H4 (cell line): ENCODE data around the gene RALGAPA2. TPM values are rescaled to one million over a fixed set of nuclear protein-coding genes. Genes with fewer than 3 reads are reported as not detected.

Experiments
- DNase-seq: peaks from one replicate; pipeline ENCODE4 v3.0.0-alpha.2; 2015; ENCODE audit warnings: low spot score
- total RNA-seq: library from RNA; depleted of rRNA; stranded (reverse); fragments of >200 nt; shearing (Covaris generic); gene quantifications from 2 replicates; pipeline ENCODE4 v1.2.3, GENCODE V29; 2014

RALGAPA2 gene
- total RNA-seq, 1 experiment from 2014 or later = 4.5 TPM

DNA sequence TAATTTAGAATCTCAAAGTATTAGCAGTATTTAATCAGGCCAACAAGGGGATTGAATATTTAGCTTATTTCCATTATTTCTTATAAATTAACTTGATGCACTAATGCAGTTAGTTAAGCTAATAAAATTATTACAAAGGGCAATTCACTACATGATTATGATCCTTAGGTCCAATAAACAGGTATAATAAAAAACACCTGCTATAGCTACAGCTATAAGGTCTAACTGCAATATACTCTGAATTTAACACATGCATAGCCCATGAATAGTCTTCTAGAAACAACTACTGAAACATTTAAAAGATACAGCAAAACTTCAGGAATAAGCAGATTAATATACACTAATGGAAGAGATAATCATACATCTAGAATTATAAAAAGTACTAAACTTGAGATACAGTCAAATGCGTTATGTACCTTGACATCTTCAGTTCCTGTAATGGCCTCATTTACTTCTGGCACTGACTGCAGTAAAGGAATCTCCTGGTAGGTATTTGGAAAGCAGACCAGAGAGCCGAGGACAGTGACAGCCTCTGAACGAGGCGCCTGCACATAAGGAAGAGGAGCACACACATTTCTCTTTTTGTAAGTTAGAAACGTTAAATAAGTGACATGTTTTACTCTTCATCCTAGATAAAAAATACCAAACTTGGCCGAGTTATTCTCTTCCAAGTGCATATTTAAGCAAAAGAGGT is 176.1 kb downstream of the RALGAPA2 start:
- DNase-seq = no peak

DNA sequence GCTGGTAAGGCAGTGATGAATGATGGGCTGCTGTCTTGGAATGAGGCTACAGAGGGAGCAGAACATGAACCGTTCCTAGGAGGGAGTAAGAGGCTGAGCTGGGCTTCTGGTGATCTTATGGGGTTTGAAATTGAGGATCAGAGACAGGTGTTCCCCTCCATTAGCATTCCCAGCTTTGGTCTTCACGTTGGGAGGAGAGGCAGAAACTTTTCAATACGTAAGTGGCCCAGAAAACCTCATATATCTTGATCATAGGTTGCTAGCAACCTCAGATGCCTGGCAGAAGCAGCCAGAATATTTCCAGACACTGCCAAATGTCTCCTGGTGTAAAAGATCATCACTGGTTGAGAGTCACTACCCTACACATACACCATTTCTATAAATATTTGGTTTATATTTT is 177.4 kb downstream of the RALGAPA2 start:
- no peak for DNase-seq

- no peak for DNase-seq
Measured at GRCh38 chr20:20531283-20531682, 181.2 kb downstream of the RALGAPA2 start.

DNA sequence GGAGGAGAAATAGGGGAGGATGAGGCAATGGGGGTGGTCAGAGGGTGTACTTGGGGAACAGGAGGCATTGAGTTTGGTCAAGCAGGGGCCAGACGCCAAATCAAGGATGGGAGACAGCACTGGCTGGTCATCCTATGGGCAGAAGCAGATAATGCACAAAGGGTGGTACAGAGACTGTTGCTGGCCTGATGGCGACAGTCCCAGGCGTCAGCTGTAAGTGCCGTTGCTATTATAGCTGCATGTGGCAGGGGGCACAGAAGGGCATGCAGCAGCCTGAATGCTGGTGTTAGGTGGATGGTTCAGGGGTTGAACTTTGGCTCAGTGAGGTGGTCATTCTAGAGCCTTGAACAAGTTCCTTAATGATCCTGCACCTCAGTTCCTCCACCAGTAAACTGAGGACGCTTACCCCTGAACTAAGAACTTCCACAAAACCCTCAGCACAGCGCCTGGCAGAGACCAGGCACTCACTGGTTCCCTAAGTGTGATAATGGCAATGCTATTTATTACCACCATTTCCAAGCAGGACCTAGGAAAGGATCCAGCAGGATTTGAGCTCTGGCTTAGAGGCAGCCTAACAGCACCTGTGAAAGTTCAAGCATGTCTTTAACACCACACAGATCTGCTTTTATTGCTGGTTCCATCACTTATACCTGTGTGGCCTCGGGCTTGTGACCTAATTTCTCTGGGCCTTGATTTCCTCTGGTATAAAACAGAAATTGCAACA is 181.9 kb downstream of the RALGAPA2 start:
- DNase-seq = no peak

DNA sequence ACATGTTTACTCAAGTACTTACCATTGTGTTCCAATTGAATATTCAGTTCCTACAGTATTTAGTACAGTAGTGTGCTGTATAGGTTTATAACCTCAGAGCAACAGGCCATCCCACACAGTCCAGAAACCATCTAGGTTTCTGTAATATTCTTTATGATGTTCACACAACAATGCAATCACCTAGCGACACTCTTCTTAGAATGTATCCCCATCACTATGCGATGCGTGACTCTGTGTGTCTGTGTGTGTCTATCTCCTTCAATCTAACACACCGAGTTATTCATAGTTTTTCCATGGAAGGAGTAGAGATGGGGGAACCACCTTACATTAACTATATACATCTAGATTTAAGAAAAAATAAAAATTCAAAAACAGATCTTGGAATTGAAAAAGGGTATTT is 182.8 kb downstream of the RALGAPA2 start:
- DNase-seq = no peak

- no peak for DNase-seq
Measured at GRCh38 chr20:20528861-20529260, 183.6 kb downstream of the RALGAPA2 start.

GRCh38 chr20:20527661-20528060 is 184.8 kb downstream of the RALGAPA2 start:
- DNase-seq = no peak

GRCh38 chr20:20525756-20526155 is 186.7 kb downstream of the RALGAPA2 start:
- DNase-seq = no peak

GRCh38 chr20:20525214-20525613 is 187.2 kb downstream of the RALGAPA2 start:
- no peak for DNase-seq

- DNase-seq = no peak
Measured at GRCh38 chr20:20524756-20525155, 187.7 kb downstream of the RALGAPA2 start.

GRCh38 chr20:20521736-20522135 is 190.7 kb downstream of the RALGAPA2 start:
- DNase-seq = no peak

- no peak for DNase-seq
Measured at GRCh38 chr20:20520776-20521175, 191.7 kb downstream of the RALGAPA2 start.

DNA sequence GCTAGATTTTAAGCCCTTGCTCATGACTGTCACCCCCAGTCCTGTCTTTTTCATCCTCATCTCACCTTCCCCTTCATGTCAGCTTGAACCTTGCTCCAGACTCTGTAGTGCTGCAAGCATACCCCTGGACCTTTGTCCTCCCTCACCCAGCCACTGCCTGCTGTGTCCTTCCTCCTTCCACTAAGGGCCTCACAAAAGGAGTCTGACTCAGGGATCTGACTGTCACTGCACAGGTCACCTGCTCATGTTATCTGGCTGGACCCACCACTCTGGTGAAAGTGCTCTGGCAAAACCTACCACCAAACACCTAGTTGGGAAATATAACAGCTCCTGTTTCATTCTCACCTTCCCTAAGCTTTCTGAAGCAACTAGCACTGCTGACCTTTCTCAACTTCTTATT is 193.2 kb downstream of the RALGAPA2 start:
- no peak for DNase-seq

DNA sequence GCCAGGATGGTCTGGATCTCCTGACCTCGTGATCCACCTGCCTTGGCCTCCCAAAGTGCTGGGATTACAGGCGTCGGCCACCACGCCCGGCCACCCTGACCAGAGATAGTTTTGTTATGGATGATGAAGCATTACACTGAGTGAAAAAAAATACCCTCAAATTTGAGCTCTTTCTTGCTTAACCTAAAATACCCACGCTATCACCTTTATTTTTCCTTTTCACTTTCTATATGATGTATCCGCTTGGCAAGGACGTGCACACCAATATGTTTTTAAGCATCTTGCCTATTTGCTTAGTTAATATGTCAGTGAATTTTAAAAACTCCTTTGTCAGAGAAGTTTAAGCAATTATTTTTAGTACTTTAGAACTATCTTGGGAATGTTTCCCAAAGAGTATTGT is 194.2 kb downstream of the RALGAPA2 start:
- DNase-seq = no peak

DNA sequence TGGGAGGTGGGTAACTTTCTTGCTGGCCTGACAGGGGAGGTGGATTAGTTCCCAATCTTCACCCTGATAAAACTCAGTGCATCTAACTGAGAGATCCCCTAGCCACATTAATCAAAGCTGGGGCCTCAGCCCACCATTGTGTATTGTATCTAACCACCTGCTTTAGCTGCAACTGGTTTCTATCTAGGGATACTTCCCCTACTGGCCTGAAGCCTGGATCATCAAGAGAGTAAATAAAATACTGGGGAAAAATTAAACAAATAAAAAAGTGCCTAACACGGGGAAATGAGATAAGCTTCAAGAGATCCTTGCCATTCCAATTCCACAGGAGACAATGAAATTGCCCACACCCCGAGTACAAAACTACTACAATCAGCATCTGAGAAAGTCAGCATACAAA is 195.1 kb downstream of the RALGAPA2 start:
- no peak for DNase-seq

- no peak for DNase-seq
Measured at GRCh38 chr20:20513720-20514119, 198.7 kb downstream of the RALGAPA2 start.

GRCh38 chr20:20505554-20505953 is 206.9 kb downstream of the RALGAPA2 start:
- DNase-seq = no peak

DNA sequence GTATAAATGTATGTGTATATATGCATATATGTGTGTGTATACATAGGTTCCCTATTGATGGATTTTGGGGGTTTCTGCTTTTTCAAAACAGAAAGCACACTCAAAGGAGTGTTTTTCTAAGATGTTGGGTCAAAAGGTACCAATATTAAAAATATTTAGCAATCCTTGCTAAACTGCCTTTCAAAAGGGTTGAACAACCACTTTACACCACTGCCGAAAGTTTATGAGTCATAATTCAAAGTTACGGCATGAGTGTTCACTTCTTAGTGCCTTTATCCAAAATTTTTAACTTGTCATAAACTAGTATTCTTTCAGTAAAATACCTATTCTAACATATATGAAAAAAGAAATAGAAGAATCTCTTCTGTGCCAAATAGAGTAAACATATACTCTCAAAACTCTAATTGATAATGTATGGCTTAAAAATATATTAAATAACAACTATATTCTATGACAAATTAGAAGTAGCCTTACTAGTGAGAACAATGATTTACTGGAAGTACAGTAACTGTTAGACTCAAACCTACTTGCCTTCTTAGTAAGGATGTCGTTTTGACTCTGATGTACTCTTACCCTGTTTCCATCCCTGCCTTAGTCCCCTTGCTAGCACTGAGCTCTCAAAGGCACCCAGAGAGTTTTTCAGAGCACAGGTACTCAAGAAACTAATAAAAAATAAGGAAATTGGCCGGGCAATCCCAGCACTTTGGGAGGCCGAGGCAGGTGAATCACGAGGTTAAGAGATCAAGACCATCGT is 208.5 kb downstream of the RALGAPA2 start:
- DNase-seq = no peak

GRCh38 chr20:20501128-20501527 is 211.3 kb downstream of the RALGAPA2 start:
- DNase-seq = no peak

GRCh38 chr20:20500312-20500711 is 212.1 kb downstream of the RALGAPA2 start:
- no peak for DNase-seq

DNA sequence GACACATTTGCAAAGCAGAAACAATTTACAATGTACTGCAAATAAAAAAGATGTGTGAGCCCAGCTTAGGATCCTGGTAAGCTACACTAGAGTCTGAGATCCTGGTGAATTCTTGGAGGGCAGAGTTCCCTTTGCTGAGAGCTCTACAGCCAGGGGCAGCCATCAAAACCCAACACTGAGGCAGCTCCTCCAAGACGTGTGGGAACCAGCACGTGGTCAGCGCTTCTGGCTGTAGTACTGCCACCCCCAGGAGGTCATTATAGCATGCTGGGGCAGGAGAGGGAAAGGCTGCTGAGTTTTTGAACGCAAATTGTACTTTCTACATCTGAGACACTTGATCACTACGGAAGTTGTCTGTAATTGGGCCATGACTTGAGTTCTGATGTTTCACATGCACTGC is 213.0 kb downstream of the RALGAPA2 start:
- DNase-seq = no peak

DNA sequence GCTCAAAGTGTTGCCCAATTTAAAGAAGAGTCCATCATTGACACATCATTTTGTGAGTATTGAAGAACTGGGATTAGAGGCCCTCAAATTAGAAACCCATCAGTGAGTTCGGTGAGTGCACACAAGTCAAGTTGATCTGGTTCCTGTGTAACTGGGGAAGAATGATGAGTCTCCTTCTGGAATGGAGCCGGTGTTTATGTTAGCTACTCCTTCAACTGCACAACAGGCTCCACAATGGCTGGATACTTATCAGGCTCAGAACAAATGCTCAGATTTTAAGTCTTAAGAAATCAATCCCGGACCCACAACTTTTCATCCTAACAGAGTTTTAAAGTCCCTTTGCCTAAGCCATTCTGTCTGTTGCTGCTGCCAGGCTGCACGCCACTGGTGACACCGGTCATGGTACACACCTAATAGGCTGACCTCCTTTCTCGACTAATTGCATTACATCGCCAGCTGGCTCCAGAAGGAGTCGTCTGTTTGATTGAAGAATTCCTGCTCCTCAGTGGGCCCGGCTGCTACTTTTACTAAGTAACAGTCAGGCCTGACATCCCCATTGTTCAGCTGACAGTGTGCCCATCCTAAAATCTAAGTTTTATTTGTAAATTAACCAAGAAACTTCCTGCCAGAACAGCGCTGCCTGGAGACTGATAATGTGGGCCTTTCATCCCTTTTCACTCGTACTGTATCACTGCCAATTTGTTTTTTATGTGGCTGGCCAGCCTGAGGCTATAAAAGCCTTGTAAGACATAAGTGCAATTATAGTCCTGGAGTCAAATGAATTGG is 214.2 kb downstream of the RALGAPA2 start:
- DNase-seq = no peak
